HG02678 (cell line): ENCODE data around the gene TMEM233.
A peak's percentile ranks its signal among the peaks of the same experiment; 100 is the strongest.

Experiments
- ATAC-seq: cut with Tn5 transposase; IDR thresholded peaks from one replicate; pipeline ENCODE4 v1.9.1; 2021; ENCODE audit warnings: mild to moderate bottlenecking, moderate library complexity; ENCODE audit not compliant: unreplicated experiment

TMEM233 gene

GRCh38 chr12:119679081-119679480 is 85.5 kb downstream of the TMEM233 start:
- ATAC-seq = no peak

GRCh38 chr12:119679490-119679889 is 85.9 kb downstream of the TMEM233 start:
- no peak for ATAC-seq

- no peak for ATAC-seq
Measured at GRCh38 chr12:119681111-119681510, 87.5 kb downstream of the TMEM233 start.

GRCh38 chr12:119681728-119682638 is 88.4 kb downstream of the TMEM233 start:
- ATAC-seq = peak; percentile 53

GRCh38 chr12:119682639-119683252 is 89.2 kb downstream of the TMEM233 start:
- no peak for ATAC-seq

GRCh38 chr12:119683413-119683812 is 89.8 kb downstream of the TMEM233 start:
- ATAC-seq = no peak

- ATAC-seq = no peak
Measured at GRCh38 chr12:119683816-119684215, 90.2 kb downstream of the TMEM233 start.

DNA sequence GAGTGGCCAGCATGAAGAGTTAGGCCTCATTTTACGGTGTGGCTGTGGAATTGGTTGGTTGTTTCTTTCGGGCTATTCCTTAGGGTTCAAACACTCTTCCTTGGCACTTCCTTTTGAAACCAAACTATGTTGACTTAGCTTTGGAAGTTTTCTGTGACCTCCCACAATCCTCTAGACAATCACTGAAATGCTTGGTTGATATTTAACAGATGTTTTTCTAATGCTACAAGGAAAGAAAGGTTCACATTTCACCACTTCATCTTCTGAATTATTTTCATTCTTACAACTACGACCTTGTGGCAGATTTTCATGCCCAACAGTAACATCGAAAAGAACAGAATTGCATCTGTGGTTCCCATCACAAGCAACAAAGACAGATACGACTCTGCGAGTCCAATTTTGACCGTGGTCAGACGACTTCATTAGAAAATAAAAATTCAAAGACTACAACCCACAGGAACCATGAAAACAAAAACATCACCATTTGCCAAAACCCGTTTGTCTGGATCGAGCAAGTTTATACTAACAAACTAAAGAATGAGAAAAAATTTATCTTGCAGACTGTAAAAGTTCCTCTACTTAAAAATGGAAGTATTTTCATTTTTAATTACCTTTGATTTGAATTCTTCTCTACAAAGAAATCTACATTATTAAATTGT is 91.3 kb downstream of the TMEM233 start:
- no peak for ATAC-seq

GRCh38 chr12:119685375-119685774 is 91.8 kb downstream of the TMEM233 start:
- ATAC-seq = no peak

GRCh38 chr12:119686355-119686754 is 92.8 kb downstream of the TMEM233 start:
- no peak for ATAC-seq

- ATAC-seq = no peak
Measured at GRCh38 chr12:119686776-119687175, 93.2 kb downstream of the TMEM233 start.

- no peak for ATAC-seq
Measured at GRCh38 chr12:119687406-119687805, 93.8 kb downstream of the TMEM233 start.

DNA sequence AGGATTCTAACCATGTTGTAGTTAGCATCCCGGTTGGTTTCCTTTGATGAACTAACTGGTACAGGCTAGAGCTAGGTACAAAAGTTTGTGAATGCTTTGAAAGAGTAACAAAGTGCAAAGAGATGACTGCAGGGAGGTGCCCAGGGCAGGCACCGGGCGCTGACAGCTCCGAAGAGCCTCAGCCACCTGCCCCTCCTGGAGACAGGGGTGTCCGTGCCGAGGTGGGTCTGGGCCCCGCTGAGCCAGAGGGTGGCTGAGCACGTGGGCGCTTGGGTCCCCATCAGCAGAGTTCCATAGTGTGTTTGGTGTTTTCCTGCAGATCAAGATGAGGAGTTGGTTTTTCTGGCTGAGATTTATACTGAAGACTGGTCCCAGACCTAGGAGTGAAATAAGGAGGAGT is 94.3 kb downstream of the TMEM233 start:
- ATAC-seq = no peak

DNA sequence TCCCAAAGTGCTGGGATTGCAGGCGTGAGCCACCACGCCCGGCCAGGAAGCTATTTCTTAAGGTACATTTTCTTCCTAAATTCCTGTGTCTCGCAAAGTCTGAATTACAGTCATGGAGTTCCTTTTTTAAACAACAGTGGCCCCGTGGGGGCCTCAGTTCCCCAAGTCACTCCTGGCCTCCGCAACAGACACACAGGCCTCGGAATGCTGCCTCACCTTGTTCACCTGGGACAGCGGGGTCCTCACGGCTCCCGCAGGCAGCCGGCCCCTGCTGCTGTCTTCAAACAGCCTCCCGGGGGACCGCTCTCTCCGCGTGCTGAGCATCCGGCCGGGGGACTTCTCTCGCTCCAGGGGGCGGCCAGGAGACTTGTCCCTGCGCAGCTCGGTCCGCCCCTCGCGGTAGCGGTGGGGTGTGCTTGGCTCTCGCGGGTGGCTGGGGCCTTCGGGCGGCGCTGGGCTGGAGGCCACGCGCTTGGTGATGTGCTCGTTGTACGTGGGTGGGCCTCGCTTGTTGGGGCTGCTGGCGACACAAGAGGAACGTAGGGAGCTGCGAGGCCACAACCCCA is 96.4 kb downstream of the TMEM233 start:
- ATAC-seq = no peak

- no peak for ATAC-seq
Measured at GRCh38 chr12:119691202-119691810, 97.7 kb downstream of the TMEM233 start.

DNA sequence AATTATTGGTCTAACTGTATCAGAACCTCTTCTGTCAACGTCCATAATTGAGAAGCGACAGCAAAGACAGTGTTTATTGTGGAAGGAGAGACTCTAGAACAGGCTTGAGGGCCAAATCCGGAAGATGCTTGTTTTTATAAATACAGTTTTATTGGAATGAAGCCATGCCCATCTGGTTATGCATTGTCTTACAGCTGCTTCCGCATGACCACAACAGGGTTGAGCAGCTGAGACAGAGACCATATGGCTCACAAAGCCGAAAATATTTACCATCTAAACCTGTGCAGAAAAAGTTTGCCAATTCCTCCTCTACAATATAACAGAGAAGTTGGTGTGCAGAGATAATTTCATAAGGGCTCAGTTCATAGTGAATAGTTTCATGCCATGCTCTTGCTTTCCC is 98.8 kb downstream of the TMEM233 start:
- no peak for ATAC-seq
